Panc1 (cell line): ENCODE data around the gene ATP4A.

Source experiments
- POLR2AphosphoS5 ChIP-seq: IDR thresholded peaks from 2 replicates; pipeline ENCODE4 v1.6.1; 2012; ENCODE audit warnings: mild to moderate bottlenecking, low read depth, low read length, moderate library complexity
- TCF7L2 ChIP-seq: IDR thresholded peaks from 2 replicates; pipeline ENCODE4 v1.6.1; 2011; ENCODE audit warnings: mild to moderate bottlenecking, low read depth, low read length, inconsistent platforms
- TF ChIP-seq, protein P1 (sequence below): fragments of 450-650 bp; IDR thresholded peaks from 2 replicates; pipeline ENCODE4 v1.5.1; 2017; ENCODE audit warnings: mild to moderate bottlenecking
- TF ChIP-seq, protein P2 (sequence below), 2 experiments: IDR thresholded peaks; 2 replicates each; pipeline ENCODE4 v1.6.1; 2011 to 2012; ENCODE audit warnings: low read depth in 2 of 2, control low read depth in 1 of 2, low read length in 1 of 2, mild to moderate bottlenecking in 1 of 2, moderate library complexity in 1 of 2; ENCODE audit not compliant: insufficient read depth in 1 of 2

DNA sequence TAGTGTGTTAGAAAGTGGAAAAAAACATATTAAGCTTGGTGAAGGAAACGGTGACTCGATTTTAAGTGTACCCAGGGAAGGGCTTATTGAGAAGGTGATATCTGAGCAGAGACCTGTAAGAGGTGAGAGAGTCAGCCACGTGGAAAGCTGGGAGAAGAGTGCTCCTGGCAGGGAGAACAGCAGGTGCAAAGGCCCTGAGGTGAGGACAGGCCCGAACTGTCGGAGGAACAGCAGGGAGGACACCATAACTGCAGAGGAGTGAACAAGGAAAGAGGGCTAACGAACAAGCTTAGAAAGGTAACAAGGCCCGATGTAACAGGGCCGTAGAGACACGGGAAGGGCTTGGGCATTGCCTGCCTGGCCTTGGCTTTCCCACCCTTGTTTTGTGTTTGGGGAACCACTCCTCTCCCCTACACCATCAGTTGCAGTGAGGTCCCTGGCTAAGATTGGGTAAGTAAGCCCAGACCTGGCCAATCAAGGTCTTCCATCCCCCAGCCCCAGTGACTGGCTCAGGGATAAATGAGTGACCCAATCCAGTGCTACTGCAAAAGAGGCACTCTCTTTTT lies 7.3 kb downstream of the ATP4A start:
- TF ChIP-seq, protein P1, sequence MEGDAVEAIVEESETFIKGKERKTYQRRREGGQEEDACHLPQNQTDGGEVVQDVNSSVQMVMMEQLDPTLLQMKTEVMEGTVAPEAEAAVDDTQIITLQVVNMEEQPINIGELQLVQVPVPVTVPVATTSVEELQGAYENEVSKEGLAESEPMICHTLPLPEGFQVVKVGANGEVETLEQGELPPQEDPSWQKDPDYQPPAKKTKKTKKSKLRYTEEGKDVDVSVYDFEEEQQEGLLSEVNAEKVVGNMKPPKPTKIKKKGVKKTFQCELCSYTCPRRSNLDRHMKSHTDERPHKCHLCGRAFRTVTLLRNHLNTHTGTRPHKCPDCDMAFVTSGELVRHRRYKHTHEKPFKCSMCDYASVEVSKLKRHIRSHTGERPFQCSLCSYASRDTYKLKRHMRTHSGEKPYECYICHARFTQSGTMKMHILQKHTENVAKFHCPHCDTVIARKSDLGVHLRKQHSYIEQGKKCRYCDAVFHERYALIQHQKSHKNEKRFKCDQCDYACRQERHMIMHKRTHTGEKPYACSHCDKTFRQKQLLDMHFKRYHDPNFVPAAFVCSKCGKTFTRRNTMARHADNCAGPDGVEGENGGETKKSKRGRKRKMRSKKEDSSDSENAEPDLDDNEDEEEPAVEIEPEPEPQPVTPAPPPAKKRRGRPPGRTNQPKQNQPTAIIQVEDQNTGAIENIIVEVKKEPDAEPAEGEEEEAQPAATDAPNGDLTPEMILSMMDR = no peak; the same call in 1 of the 2 replicates
- TF ChIP-seq, protein P2, sequence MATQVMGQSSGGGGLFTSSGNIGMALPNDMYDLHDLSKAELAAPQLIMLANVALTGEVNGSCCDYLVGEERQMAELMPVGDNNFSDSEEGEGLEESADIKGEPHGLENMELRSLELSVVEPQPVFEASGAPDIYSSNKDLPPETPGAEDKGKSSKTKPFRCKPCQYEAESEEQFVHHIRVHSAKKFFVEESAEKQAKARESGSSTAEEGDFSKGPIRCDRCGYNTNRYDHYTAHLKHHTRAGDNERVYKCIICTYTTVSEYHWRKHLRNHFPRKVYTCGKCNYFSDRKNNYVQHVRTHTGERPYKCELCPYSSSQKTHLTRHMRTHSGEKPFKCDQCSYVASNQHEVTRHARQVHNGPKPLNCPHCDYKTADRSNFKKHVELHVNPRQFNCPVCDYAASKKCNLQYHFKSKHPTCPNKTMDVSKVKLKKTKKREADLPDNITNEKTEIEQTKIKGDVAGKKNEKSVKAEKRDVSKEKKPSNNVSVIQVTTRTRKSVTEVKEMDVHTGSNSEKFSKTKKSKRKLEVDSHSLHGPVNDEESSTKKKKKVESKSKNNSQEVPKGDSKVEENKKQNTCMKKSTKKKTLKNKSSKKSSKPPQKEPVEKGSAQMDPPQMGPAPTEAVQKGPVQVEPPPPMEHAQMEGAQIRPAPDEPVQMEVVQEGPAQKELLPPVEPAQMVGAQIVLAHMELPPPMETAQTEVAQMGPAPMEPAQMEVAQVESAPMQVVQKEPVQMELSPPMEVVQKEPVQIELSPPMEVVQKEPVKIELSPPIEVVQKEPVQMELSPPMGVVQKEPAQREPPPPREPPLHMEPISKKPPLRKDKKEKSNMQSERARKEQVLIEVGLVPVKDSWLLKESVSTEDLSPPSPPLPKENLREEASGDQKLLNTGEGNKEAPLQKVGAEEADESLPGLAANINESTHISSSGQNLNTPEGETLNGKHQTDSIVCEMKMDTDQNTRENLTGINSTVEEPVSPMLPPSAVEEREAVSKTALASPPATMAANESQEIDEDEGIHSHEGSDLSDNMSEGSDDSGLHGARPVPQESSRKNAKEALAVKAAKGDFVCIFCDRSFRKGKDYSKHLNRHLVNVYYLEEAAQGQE (IDR thresholded peaks at IDR 0.05; ENCODE audit: insufficient read depth in 1 of 2, low read depth in 2 of 2, low read length in 1 of 2) = no peak
- TF ChIP-seq POLR2AphosphoS5 (no peak), TCF7L2 (no peak)
